DOHH2 (cell line): ENCODE results near the gene CGNL1.

Experiments used
- H3F3A ChIP-seq: fragments of 200-600 bp; sonication (generic), shearing (Covaris generic); 2 replicates; pipeline ENCODE4 v1.6.0; 2016; ENCODE audit warnings: antibody characterized with exemption, mild to moderate bottlenecking; ENCODE audit not compliant: control insufficient read depth, insufficient read depth
- H3K27ac ChIP-seq: fragments of 200-600 bp; sonication (generic); 2 replicates; pipeline ENCODE4 v1.5.1; 2014; ENCODE audit warnings: low read depth, mild to moderate bottlenecking, low read length, moderate library complexity
- H3K27me3 ChIP-seq: fragments of 200-600 bp; sonication (generic); 2 replicates; pipeline ENCODE4 v1.6.1; 2014; ENCODE audit warnings: mild to moderate bottlenecking, low read length, mixed read lengths; ENCODE audit not compliant: control insufficient read depth
- H3K36me3 ChIP-seq: fragments of 200-600 bp; sonication (generic); 2 replicates; pipeline ENCODE4 v1.6.1; 2014; ENCODE audit warnings: mild to moderate bottlenecking, low read length, moderate library complexity, mixed read lengths; ENCODE audit not compliant: control insufficient read depth
- H3K4me1 ChIP-seq: fragments of 200-600 bp; sonication (generic); 2 replicates; pipeline ENCODE4 v1.6.1; 2014; ENCODE audit warnings: mild to moderate bottlenecking, low read length, mixed read lengths; ENCODE audit not compliant: control insufficient read depth
- H3K4me2 ChIP-seq: fragments of 200-600 bp; sonication (generic); 2 replicates; pipeline ENCODE4 v1.6.0; 2014; ENCODE audit warnings: mild to moderate bottlenecking, low read length, moderate library complexity
- H3K4me3 ChIP-seq: fragments of 200-600 bp; sonication (generic); 2 replicates; pipeline ENCODE4 v1.5.1; 2014; ENCODE audit warnings: mild to moderate bottlenecking, low read length, mixed read lengths
- H3K79me2 ChIP-seq: fragments of 200-600 bp; sonication (generic); 2 replicates; pipeline ENCODE4 v1.6.1; 2014; ENCODE audit warnings: mild to moderate bottlenecking, low read length, mixed read lengths; ENCODE audit not compliant: control insufficient read depth
- H3K9me2 ChIP-seq: fragments of 200-600 bp; sonication (generic); replicated peaks from 2 replicates; pipeline ENCODE4 v1.6.1; 2014; ENCODE audit warnings: mild to moderate bottlenecking, low read length, mixed read lengths; ENCODE audit not compliant: control insufficient read depth
- H3K9me3 ChIP-seq: fragments of 200-600 bp; sonication (generic); 2 replicates; pipeline ENCODE4 v1.6.1; 2014; ENCODE audit warnings: antibody characterized with exemption, low read length, mixed read lengths; ENCODE audit not compliant: control insufficient read depth, insufficient read depth
- H4K20me1 ChIP-seq: fragments of 200-600 bp; sonication (generic); 2 replicates; pipeline ENCODE4 v1.6.0; 2014; ENCODE audit warnings: low read depth, mild to moderate bottlenecking, antibody characterized with exemption, low read length, moderate library complexity; ENCODE audit not compliant: control insufficient read depth, insufficient read depth
- EZH2phosphoT487 ChIP-seq: fragments of 200-600 bp; sonication (generic); IDR thresholded peaks from 2 replicates; pipeline ENCODE4 v1.6.1; 2017; ENCODE audit warnings: borderline replicate concordance, mild to moderate bottlenecking, antibody characterized with exemption, low read length, moderate library complexity, mixed read lengths
- TF ChIP-seq, protein P1 (sequence below): fragments of 200-600 bp; sonication (generic); IDR thresholded peaks from one replicate; pipeline ENCODE4 v1.5.1; 2014; ENCODE audit warnings: antibody characterized with exemption, mild to moderate bottlenecking, low read depth, low read length; ENCODE audit not compliant: poor library complexity, severe bottlenecking

CGNL1 gene

DNA sequence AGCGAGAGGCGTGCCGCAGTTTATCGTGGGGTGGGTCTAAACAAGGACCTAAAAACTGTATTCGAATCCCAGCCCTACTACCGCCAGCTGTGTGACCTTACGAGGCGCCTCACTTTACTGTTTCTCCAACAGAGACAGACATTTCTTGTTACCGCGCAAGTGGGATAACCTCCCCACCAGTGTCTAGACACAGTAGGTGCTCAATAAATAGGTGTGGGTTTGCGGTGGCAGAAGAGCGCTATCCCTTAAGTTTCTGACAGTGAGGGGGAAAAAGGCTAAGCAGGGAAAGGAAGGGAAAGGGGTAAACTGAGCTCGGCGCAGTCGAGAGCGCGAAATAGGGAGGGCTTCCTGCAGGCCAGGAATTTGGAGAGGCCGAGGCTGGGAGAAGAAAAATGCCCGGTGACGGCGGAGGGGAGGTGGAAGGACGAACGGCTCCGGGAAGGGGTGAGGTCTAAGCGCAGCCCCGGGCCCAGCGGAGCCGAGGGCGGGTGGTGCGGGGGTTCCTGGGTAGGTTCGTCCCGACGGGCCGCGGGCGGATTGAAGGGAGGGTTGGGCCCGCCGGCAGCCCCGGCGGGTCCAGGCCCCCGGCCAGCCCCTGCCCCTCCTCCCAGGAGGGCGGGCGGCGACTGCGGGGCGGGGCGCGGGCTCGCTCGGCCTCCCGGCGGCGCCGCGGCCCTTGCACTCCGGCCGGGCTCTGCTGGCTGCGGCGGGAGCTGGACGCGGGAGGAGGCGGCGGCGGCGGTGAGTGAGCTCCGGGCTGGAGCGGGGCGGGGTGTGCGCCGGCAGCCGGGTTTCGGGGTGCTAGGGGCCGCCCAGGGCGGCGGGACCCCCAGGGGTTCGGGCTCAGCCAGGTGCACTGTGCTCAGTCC is at the start of gene CGNL1:
Gene CGNL1 (plus strand): TSS at position 679 of the 869 bp plus-strand sequence. CDS start 61,495 bp downstream, outside the sequence.
- H3K4me2 ChIP-seq: no peak within 1 kb of the TSS
- H3K4me3 ChIP-seq: no peak within 1 kb of the TSS
- H3K27me3 ChIP-seq: peaks cover 4% of the 10 kb centered on the region; the same call in 1 of the 2 replicates
- H4K20me1 ChIP-seq: no peaks in the 10 kb centered on the region
- no peak for TF ChIP-seq EZH2phosphoT487
- TF ChIP-seq, protein P1, sequence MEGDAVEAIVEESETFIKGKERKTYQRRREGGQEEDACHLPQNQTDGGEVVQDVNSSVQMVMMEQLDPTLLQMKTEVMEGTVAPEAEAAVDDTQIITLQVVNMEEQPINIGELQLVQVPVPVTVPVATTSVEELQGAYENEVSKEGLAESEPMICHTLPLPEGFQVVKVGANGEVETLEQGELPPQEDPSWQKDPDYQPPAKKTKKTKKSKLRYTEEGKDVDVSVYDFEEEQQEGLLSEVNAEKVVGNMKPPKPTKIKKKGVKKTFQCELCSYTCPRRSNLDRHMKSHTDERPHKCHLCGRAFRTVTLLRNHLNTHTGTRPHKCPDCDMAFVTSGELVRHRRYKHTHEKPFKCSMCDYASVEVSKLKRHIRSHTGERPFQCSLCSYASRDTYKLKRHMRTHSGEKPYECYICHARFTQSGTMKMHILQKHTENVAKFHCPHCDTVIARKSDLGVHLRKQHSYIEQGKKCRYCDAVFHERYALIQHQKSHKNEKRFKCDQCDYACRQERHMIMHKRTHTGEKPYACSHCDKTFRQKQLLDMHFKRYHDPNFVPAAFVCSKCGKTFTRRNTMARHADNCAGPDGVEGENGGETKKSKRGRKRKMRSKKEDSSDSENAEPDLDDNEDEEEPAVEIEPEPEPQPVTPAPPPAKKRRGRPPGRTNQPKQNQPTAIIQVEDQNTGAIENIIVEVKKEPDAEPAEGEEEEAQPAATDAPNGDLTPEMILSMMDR: no peak
- no peak within 1 kb of the TSS for H3K27ac ChIP-seq
- H3K79me2 ChIP-seq: no peaks in the 10 kb centered on the region
- no peaks in the 10 kb centered on the region for H3K9me2 ChIP-seq
- no peaks in the 10 kb centered on the region for H3F3A ChIP-seq
- no peaks in the 10 kb centered on the region for H3K9me3 ChIP-seq
- H3K36me3 ChIP-seq: no peaks in the 10 kb centered on the region
- H3K4me1 ChIP-seq: no peaks in the 10 kb centered on the region

DNA sequence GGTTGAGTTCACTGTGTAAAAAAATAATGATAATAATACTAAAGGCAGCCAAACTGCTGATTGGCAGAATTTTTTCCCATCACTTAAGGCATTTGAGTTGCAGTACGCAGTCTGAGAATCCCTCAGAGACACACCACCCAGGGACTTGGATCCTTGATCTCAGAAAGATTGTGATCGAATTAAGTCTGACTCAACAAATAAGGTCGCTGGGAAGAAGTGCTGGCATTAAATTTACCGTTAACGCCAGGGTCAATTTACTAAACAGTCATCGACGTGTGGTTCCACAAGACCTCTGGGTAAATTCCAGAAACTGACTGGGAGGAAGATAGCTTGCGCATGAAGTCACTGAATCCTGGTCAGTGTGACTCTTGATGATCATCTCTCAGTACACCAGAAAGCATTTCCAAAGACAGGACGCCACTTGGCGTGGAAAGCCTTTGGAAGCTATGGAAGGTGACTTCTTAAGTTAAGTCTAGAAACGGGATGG is 48.3 kb upstream of the CGNL1 start:
- Histone ChIP-seq H3K4me2 (no peak overlapping the region), H3K4me1 (peaks cover 14% of the 10 kb centered on the region), H4K20me1 (no peaks in the 10 kb centered on the region), H3K36me3 (no peaks in the 10 kb centered on the region), H3K9me2 (no peaks in the 10 kb centered on the region), H3F3A (peaks cover 3% of the 10 kb centered on the region; the same call in 1 of the 2 replicates), H3K9me3 (no peaks in the 10 kb centered on the region), H3K27ac (no peak overlapping the region), H3K4me3 (no peak overlapping the region), H3K79me2 (no peaks in the 10 kb centered on the region), H3K27me3 (peaks cover 12% of the 10 kb centered on the region)
- no peak for TF ChIP-seq EZH2phosphoT487
- TF ChIP-seq, protein P1: no peak

DNA sequence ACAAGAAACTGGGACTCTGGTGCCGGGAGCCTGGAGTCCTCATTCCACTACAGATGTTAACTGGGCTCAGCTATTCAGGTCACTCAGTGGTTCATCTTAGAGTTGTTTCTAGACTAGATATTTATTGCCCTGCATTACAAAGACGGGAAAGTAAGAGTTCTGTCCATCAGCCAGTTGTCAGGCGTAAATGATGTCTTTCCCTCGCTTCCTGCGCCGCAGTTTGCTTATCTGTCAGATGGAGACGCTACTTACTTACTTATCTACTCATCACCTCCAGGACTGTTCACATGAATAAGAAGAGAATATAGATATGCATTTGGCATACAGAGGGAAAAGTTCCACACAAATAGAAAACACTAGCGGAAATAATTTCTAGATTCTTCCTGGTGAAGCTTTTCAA is 47.8 kb upstream of the CGNL1 start:
- no peak overlapping the region for H3K27ac ChIP-seq
- no peak overlapping the region for H3K4me3 ChIP-seq
- peaks cover 12% of the 10 kb centered on the region for H3K4me1 ChIP-seq
- H3K36me3 ChIP-seq: no peaks in the 10 kb centered on the region
- peaks cover 12% of the 10 kb centered on the region for H3K27me3 ChIP-seq
- H3K4me2 ChIP-seq: no peak overlapping the region
- peaks cover 3% of the 10 kb centered on the region; the same call in 1 of the 2 replicates for H3F3A ChIP-seq
- TF ChIP-seq, protein P1: no peak
- TF ChIP-seq EZH2phosphoT487: no peak
- H3K9me2 ChIP-seq: no peaks in the 10 kb centered on the region
- no peaks in the 10 kb centered on the region for H4K20me1 ChIP-seq
- H3K79me2 ChIP-seq: no peaks in the 10 kb centered on the region
- H3K9me3 ChIP-seq: no peaks in the 10 kb centered on the region
